Endothelial cell of umbilical vein (primary cell): Measurements from ENCODE around the gene MAP4K4. TPM values are rescaled to one million over a fixed set of nuclear protein-coding genes. Genes with fewer than 3 reads are reported as not detected.

Source experiments
- BruUV-seq: library from RNA; stranded (reverse); fragments of 400-500 nt; replicated peaks from 2 replicates; lab custom pipeline; 2021; lab: Mats Ljungman, UMichigan
- CTCF ChIA-PET: fragments of 300-600, 350-600 bp; sonication (Branson Sonifier 250); formaldehyde crosslinking; loops from one replicate; lab custom pipeline; 2021; ENCODE audit warnings: antibody characterized with exemption, inconsistent platforms; lab: Charles Lee
- POLR2A ChIA-PET: fragments of 300-600, 350-600 bp; sonication (Branson Sonifier 250); formaldehyde crosslinking; loops from one replicate; lab custom pipeline; 2021; ENCODE audit warnings: antibody characterized with exemption, inconsistent platforms; lab: Charles Lee
- DNase-seq: peaks from one replicate; pipeline ENCODE4 v3.0.0-alpha.2; 2011; ENCODE audit warnings: low read depth, low spot score
- FAIRE-seq: peaks from 2 replicates; lab custom pipeline; 2011; peaks lifted over from hg19 to GRCh38; lab: Jason Lieb, UNC
- H2AFZ ChIP-seq: 2 replicates; pipeline ENCODE4 v1.6.0; 2012; ENCODE audit warnings: low read depth, low read length, control low read depth, inconsistent platforms
- H3K27ac ChIP-seq: 2 replicates; pipeline ENCODE4 v1.5.1; 2011; ENCODE audit warnings: low read depth, mild to moderate bottlenecking, control low read depth, low read length, moderate library complexity; ENCODE audit not compliant: insufficient read depth
- H3K27me3 ChIP-seq, 2 experiments: 2 replicates each; pipeline versions ENCODE4 v1.6.0 to v1.6.1; 2011; ENCODE audit warnings: low read length in 2 of 2, mixed read lengths in 1 of 2; ENCODE audit not compliant: control insufficient read depth in 2 of 2, insufficient read depth in 2 of 2
- H3K36me3 ChIP-seq, 2 experiments: 2 replicates in 1 of 2; 3 replicates in 1 of 2; pipeline ENCODE4 v1.5.1; 2011; ENCODE audit warnings: low read length in 2 of 2, mild to moderate bottlenecking in 1 of 2, moderate library complexity in 1 of 2; ENCODE audit not compliant: control insufficient read depth in 2 of 2, insufficient read depth in 2 of 2; ENCODE audit errors: extremely low read depth in 1 of 2
- H3K4me1 ChIP-seq: 3 replicates; pipeline ENCODE4 v1.5.1; 2011; ENCODE audit warnings: mild to moderate bottlenecking, low read length; ENCODE audit not compliant: control insufficient read depth, insufficient read depth; ENCODE audit errors: extremely low read depth
- H3K4me2 ChIP-seq: 2 replicates; pipeline ENCODE4 v1.6.1; 2011; ENCODE audit warnings: low read length, control low read depth, mixed read lengths; ENCODE audit not compliant: insufficient read depth
- H3K4me3 ChIP-seq, 3 experiments: fragments of 200-600 bp in 1 of 3; sonication (generic), shearing (Covaris generic) in 1 of 3; replicated peaks in 1 of 3; 2 replicates each; pipeline ENCODE4 v1.5.1; 2011 to 2016; ENCODE audit warnings: control low read depth in 3 of 3, low read length in 3 of 3, mild to moderate bottlenecking in 2 of 3, inconsistent platforms in 1 of 3, low read depth in 1 of 3, moderate library complexity in 1 of 3; ENCODE audit not compliant: insufficient read depth in 1 of 3
- H3K79me2 ChIP-seq: 2 replicates; pipeline ENCODE4 v1.6.0; 2012; ENCODE audit warnings: low read length, inconsistent platforms; ENCODE audit not compliant: control insufficient read depth, insufficient read depth
- H3K9ac ChIP-seq: replicated peaks from 2 replicates; pipeline ENCODE3; 2011; ENCODE audit warnings: low read length, control low read depth; ENCODE audit not compliant: insufficient read depth; ENCODE audit errors: extremely low read depth
- H3K9me1 ChIP-seq: replicated peaks from 3 replicates; pipeline ENCODE4 v1.6.0; 2011; ENCODE audit warnings: mild to moderate bottlenecking, low read length; ENCODE audit not compliant: control insufficient read depth, insufficient read depth; ENCODE audit errors: extremely low read depth
- H3K9me3 ChIP-seq: replicated peaks from 2 replicates; pipeline ENCODE4 v1.5.1; 2012; ENCODE audit warnings: low read length, inconsistent platforms; ENCODE audit not compliant: control insufficient read depth, insufficient read depth
- H4K20me1 ChIP-seq: replicated peaks from 2 replicates; pipeline ENCODE3; 2011; ENCODE audit warnings: mild to moderate bottlenecking, low read length; ENCODE audit not compliant: control insufficient read depth, insufficient read depth; ENCODE audit errors: extremely low read depth
- CTCF ChIP-seq, 2 donors: IDR thresholded peaks; 1 replicate in 1 of 2; 2 replicates in 1 of 2; pipeline ENCODE4 v1.5.1; 2011; ENCODE audit warnings: low read length in 2 of 2, mild to moderate bottlenecking in 2 of 2, moderate library complexity in 2 of 2, control low read depth in 1 of 2, inconsistent platforms in 1 of 2, low read depth in 1 of 2; ENCODE audit not compliant: insufficient read depth in 1 of 2; ENCODE audit errors: extremely low read depth in 1 of 2
- EZH2 ChIP-seq: IDR thresholded peaks from 2 replicates; pipeline ENCODE4 v1.6.1; 2012; ENCODE audit warnings: borderline replicate concordance, low read depth, mild to moderate bottlenecking, moderate library complexity, low read length, inconsistent platforms; ENCODE audit not compliant: severe bottlenecking
- FOS ChIP-seq: IDR thresholded peaks from 2 replicates; pipeline ENCODE4 v1.6.1; 2011; ENCODE audit warnings: mild to moderate bottlenecking, low read length, moderate library complexity, borderline replicate concordance; ENCODE audit not compliant: insufficient read depth
- GATA2 ChIP-seq: IDR thresholded peaks from 2 replicates; pipeline ENCODE4 v1.7.0; 2011; ENCODE audit warnings: low read depth, mild to moderate bottlenecking, moderate library complexity, mixed read lengths, low read length; ENCODE audit not compliant: insufficient read length, insufficient read depth
- JUN ChIP-seq: IDR thresholded peaks from 2 replicates; pipeline ENCODE4 v1.6.1; 2011; ENCODE audit warnings: borderline replicate concordance, low read depth; ENCODE audit not compliant: insufficient read length, insufficient read depth
- MAX ChIP-seq: IDR thresholded peaks from 2 replicates; pipeline ENCODE4 v1.6.1; 2011; ENCODE audit not compliant: insufficient read depth, insufficient read length
- MYC ChIP-seq: IDR thresholded peaks from one replicate; pipeline ENCODE4 v1.6.1; 2011; ENCODE audit warnings: mild to moderate bottlenecking, low read depth, low read length
- POLR2A ChIP-seq: IDR thresholded peaks from 2 replicates; pipeline ENCODE4 v1.6.1; 2012; ENCODE audit warnings: low read depth, mild to moderate bottlenecking, control low read depth, low read length
- POLR2AphosphoS5 ChIP-seq: IDR thresholded peaks from 2 replicates; pipeline ENCODE4 v1.6.1; 2012; ENCODE audit warnings: low read depth, mild to moderate bottlenecking, control low read depth, low read length, moderate library complexity; ENCODE audit not compliant: insufficient read depth
- dilution Hi-C: fragments of 300-500 bp; cut with MboI; formaldehyde crosslinking; loops from one replicate; pipeline ENCODE4 v1.15.0; 2019; ENCODE audit warnings: low sequenced_read_pairs; ENCODE audit not compliant: extremely low pct_ligation_motif_present
- intact Hi-C: fragments of 100-400 bp; cut with micrococcal nuclease; formaldehyde crosslinking; loops from one replicate; pipeline ENCODE4 v1.10.0; 2022
- polyA plus RNA-seq, 4 experiments: library from polyadenylated mRNA; depleted of rRNA in 3 of 4; stranded (reverse) in 3 of 4; unstranded in 1 of 4; fragments of >200 nt; gene quantifications; 2 replicates each; pipeline versions ENCODE4 v1.2.1 to v1.2.3, GENCODE V29; 2011 to 2012; ENCODE audit warnings: missing spikeins in 1 of 4
- total RNA-seq: library from RNA; stranded (reverse); gene quantifications from 2 replicates; pipeline ENCODE4 v1.2.3, GENCODE V29; 2021

Gene MAP4K4
- total and polyA plus RNA-seq, 2 donors (not counting 3 experiments of a cell fraction or from before 2014, with no cell fraction given): 79.4 to 269 TPM

- Histone ChIP-seq H3K4me1 (peaks cover 66% of the 10 kb centered on the region), H3K9ac (no peak overlapping the region), H3K27me3 (no peaks in the 10 kb centered on the region), H3K9me3 (no peaks in the 10 kb centered on the region), H3K79me2 (peaks cover 91% of the 10 kb centered on the region), H3K9me1 (no peaks in the 10 kb centered on the region), H3K4me3 (no peak overlapping the region), H4K20me1 (peaks cover 10% of the 10 kb centered on the region), H3K27ac (peak overlapping the region; percentile 12), H3K36me3 (no peaks in the 10 kb centered on the region), H2AFZ (no peak overlapping the region), H3K4me2 (peak overlapping the region; percentile 12)
- POLR2A ChIA-PET: no interaction called here
- dilution Hi-C loops: no loop called here
- intact Hi-C loops: no loop called here
- DNase-seq (no peak), FAIRE-seq (no peak)
- CTCF ChIA-PET: interaction anchor here (0.6 to 4.0 kb wide), 11 partner anchors 12 to 422 kb away, joined by 3 to 22 read pairs (median 4); no protein-coding TSS in a partner anchor
- TF ChIP-seq JUN (no peak), MAX (no peak), POLR2A (no peak), MYC (no peak), GATA2 (no peak), CTCF (IDR thresholded peaks at IDR 0.05; ENCODE audit: extremely low read depth in 1 of 2, insufficient read depth in 1 of 2, low read depth in 1 of 2, low read length in 2 of 2) (no peak), EZH2 (no peak), FOS (no peak), POLR2AphosphoS5 (no peak)
- no TSS peak for BruUV-seq
Observed at GRCh38 chr2:101763496-101764333, 66.2 kb downstream of the MAP4K4 start.
